Activated naive CD8-positive, alpha-beta T cell treated with anti-CD3 and anti-CD28 coated beads, Interleukin-2, amount 50 U/mL, for 16 hours (primary cell): Measurements from ENCODE around the gene DUSP28.
"Not testable (repeated sequence)": the region's sequence is repeated elsewhere in the genome, so short reads cannot be mapped to it uniquely, and the experiment has no call there.

Experiments used
- DNase-seq: peaks from one replicate; pipeline ENCODE4 v3.0.0-alpha.2; 2020; ENCODE audit warnings: low read depth, low spot score

Gene DUSP28, protein sequence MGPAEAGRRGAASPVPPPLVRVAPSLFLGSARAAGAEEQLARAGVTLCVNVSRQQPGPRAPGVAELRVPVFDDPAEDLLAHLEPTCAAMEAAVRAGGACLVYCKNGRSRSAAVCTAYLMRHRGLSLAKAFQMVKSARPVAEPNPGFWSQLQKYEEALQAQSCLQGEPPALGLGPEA

DNA sequence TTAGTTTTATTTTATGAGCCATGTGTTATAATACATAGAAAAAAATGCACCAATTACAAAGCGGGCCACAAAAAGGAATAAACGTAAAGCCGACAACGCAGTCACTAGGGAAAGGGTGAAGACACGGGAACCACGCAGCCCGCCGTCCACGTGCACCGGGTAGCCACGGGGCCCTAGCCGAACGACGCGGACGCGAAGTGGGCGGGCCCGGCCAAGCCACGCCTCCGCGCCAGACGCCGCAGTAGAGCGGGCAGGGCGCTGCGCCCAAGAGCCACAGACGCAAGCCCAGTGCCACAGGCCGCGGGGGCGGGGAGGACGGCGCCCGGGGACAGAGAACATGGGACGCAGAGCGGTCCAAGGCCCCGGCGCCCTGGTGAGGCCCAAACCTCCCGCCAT, at the start of gene DUSP28:
Gene DUSP28 (plus strand): TSS at position 274 of the 396 bp plus-strand sequence. CDS start 328 bp downstream, outside the sequence.
- DNase-seq = peak; percentile 76

DNA sequence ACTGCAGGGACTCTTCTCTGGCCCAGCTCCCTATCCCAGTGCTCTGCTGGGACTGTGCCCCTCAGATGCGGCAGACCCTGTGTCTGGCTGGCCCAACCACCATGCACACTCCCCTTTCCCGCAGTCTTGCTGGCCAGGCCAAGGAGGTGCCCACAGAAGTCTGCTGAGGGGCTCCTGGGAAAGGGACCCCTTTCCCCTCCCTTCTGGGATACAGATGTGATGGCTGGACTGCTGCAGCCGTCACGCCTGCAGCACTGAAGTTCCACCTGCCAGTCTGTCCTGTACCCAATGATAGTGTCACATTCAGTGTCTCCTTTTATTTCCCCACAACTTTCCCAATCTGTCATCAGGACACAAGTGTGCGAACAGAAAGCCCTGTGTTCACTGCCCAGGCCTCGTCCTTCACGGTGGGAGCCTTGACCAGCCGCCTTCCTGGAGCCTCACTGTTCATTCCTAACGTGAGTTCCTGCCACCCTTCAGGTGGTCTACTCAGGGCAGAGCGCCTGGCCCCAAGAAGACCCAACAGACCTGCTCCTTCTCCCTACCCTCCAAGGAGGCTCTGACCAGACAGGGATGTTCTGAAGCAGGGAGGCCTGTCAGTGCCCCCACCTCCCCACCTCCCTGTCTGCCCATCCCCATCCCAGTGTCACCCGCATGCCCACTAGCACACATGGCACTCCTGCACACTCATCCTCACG, 49.5 kb upstream of the DUSP28 start:
- no peak for DNase-seq

DNA sequence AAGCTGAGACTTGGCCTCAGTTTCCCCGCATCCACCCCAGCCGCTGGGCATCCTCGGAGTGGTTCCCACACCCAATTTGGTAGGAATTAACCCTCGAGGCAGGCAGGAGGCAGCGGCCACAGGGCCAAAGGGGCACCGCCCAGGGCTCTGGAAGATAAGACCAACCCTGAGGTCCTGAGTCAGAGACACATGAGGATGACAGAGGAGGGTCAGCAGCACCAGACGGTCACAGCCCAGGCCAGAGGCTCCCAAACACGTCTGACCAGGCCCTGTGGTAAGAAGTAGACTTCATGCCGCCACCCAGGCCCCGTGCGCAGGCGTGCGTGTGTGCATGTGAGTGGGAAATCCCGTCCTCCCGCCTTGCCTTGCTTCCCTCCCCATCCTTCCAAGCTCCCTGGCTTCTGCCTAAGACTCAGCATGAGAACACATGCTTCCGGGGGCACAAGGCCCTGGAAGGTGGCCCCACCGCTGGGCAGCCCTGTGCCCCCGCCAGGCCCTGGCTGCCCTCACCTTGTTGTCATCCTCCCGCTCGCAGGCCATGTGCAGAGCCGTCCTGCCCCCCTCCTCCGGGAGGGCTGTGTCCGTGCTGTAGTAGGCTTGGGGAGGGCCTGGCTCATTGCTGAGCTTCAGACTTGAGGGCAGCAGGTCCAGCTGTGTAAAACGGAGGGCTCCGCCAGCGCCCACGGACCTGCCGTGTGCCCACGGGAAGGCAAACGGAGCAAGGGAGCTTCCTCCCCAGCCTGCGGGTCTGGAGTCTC, 48.6 kb upstream of the DUSP28 start:
- DNase-seq = no peak

DNA sequence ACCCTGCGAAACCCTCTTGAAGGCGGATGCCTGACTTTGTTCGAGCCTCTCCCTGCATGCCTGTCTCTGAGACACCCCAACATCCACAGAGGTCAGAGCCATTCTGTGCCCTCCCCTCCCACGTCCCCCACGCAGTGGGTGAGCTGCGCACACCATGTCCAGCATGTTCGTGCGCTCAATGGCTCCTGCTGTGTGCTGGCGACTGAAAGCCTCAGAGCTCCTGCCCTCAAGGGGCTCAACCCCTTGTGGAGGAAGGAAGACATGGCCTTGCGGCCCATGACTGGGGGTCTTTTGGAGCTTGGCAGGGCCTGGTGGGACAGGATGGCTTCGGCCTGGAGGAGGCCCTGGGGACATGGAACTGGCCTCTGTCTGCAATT, 48.1 kb upstream of the DUSP28 start:
- DNase-seq = no peak

DNA sequence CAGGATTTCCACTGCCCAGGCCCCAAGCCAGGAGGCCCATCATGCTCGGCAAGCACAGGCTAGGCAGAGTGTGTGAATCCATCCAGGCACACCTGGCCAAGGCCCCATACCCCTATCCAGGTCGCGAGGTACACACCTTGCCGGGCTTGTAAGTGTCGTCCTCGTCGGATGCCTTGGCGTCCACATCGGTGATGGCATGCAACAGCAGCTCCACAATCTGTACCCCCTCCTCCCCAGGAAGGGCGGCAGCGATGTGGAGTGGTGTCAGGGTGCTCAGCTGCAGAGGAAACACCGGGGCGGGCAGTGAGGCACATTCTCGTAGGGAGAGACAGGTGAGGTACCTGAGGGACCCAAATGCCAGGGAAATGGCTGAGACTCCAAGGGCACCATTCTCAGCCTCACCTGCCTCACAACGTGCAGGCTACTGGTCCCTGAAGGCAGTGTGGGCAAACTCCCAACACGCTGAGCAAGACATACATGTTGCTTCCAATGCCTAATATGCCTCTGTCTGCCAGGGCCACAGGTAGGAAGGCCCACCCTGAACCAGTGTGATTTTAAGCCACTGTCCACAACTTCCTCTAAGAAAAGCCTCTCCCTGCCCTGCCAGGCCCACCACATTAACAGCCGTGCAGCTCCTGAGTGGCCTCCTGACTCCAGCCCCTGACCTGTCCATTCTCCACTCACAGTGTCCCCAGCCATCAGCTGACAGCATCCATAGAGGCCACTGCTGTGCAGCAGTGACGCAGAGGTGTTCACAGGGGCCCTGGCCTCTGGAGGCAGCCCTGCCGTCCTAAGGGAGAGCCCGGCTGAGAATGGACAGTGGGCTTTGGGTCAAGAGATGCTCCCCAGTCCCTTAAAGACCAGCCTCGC, 47.3 kb upstream of the DUSP28 start:
- no peak for DNase-seq

DNA sequence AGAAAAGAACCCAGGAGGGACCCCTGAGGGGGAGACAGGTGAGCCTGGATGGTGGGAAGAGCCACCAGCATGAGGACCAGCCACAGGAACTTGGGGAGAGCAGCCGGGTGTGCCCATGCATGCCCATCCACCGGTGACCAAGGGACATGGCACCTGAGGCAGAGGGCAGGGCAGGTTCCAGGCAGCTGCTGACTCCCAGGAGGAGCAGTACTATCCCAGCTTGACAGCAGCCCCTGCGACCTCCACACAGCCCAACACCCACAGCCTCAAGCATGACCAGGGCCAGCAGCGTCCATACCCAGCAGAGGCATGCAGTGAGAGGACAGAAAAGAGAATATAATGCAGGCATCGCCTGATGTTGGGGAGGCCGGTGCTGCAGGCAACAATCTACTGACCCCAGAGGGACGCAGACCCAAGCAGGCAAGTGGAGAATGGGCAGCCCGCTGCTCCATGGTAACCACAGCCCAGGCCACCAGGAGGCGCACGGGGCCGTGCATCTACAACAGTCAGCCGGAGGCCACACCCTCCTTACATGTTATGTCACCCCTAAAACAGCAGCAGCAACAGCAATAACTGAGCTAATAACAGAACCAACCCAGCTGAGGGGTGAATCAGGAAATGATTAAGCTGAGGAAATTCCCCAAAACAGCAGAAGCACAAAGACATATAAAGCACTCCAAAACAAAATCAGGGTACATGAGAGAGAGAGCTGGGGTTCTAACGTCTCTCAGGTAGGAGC, 46.4 kb upstream of the DUSP28 start:
- DNase-seq = peak; percentile 47

DNA sequence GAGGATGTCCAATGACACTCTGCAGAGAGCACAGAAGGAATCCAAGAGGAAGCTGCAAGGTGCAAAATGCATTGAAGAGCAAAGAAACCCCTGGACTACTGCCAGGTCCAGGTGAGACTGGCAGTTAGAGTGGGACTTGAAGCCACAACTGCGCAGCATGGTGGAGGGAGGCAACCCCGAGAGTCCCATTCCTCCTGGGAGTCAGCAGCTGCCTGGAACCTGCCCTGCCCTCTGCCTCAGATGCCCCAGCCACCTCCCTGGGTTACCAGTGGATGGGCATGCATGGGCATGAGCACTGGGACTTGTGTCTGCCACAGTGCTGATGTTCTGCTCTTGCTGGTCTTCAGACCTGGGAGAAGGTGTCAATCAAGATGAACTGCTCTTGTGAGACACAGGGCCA, 45.5 kb upstream of the DUSP28 start:
- no peak for DNase-seq

DNA sequence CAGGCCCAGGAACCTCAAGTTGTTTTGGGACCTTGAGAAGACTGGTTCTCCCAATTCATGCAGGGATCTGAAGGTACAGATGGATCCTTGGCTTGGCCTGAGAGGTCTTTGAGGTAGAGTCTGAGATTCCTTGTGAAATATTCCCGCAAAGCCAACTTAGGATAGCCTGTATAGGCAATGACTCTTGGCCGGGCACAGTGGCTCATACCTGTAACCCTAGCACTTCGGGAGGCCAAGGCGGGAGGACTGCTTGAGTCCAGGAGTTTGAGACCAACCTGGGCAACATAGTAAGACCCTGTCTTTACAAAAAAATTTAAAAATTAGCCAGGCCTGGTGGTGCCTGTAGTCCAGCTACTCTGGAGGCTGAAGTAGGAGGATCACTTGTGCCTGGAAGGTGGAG, 42.8 kb upstream of the DUSP28 start:
- DNase-seq = no peak

DNA sequence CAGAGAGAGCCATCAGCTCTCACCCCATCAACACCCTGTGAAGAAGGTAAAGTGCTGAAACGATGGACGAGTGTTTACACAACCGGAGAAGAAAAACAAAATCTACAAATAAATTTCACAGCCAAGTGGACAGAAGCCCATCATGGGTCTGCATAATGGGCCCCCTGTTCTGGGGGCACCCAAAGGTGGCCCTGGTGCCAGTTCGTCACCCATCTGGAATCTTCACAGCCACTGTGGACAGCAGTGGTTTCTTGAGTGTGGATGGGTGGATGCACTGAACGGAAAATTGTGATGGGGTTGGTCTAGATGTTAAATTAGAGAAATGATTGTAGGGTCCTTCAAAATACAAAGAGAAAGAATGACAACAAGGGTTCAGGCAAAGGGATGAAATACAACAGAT, 41.2 kb upstream of the DUSP28 start:
- no peak for DNase-seq

DNA sequence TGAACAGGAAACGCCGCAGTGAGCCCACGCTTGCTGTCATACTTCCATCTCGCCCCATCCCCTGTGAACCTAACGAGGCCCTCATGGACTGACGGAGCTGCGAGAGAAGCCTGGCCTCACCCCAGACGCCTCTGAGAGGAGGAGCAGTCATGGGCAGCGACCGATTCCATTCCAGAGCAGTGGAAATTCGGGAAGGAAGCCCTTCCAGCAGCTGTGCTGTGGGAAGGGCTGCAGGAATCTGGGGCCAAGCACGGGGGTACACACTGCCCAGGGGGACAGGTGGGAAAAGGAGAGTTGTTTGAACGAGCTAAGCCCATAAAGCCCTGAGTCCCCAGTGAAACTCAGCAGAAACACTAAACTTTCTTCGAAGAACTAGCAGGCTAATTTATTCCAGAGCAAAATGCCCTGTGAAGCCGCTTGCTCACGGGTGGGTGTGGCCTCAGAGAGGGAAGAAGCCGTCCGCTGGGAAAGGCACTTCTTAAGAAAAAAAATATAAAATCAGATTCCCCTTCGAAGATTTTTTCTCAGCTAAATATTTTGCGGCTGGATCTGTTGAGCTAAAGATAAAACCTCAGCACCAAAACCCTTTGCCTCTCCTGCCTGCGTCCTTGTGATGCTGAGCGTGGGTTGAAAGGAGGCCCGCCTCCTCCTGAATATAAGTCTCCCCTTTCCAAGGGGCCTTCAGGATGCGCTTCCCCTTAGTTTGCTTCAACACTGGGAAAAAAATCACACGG, 40.6 kb upstream of the DUSP28 start:
- DNase-seq = no peak

DNA sequence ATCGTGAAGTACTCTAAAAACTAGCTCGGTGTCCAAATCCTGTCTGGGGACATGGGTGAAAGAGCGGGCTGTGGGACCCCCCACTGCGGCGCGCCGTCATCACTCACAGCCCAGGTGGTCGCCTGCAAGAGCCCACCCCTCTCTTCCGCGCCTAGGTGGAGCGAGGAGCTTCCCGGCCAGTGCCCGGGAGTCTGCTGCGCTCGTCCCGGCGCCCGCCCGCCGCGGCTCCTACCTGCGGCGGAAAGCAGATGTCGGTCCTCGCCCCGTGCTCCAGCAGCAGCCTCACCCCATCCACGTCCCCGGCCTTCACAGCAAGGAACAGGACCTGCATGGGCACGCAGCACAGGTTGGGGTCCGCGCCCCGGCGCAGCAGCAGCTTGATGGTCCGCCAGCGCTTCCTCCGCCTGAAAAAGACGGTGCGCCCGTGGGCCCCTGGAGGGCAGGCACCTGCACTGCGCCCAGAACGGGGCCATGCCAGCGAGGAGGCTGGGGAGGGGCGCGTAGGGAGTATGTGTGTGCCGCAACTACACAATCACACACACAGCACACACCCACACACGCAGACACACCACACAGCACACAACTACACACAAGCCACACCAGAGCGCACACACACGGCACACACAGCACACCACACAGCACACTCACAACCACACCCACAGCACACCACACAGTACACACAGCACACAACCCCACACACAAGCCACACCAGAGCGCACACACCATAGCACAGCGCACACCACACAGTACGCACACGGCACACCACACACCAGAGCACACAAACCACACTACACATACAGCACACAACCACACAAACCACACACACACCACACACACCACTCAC, 39.8 kb upstream of the DUSP28 start:
- no peak for DNase-seq

DNA sequence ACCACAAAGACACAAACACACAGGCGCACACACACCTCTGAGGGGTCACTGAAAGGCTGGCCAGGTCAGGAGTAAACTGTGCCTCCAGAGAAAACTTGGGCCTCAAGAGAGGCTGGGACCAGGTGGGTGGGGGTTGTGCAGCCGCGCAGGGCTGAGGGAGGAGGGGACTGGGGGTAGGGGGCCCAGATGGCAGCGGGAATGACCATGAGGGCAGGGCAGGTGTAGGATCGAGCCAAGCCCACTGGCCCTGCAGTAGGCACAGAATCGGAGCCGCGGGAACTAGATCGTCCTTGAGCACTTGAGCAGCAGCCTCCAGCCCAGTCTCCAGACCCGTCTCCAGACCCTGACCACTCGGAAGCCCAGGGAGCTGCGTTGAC, 39.2 kb upstream of the DUSP28 start:
- no peak for DNase-seq

DNA sequence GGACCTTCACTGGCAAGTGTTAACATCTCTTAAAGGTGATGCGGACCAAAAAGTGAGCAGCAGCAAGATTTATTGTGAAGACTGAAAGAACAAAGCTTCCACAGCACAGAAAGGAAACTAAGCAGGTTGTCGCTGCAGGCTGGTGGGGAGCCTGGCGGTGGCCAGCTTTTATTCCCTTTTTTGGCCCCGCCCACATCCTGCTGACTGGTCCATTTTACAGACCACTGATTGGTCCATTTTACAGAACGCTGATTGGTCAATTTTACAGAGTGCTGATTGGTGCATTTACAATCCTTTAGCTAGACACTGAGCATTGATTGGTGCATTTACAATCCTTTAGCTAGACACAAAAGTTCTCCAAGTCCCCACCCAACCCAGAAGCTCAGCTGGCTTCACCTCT, 38.3 kb upstream of the DUSP28 start:
- DNase-seq = not testable (repeated sequence)

DNA sequence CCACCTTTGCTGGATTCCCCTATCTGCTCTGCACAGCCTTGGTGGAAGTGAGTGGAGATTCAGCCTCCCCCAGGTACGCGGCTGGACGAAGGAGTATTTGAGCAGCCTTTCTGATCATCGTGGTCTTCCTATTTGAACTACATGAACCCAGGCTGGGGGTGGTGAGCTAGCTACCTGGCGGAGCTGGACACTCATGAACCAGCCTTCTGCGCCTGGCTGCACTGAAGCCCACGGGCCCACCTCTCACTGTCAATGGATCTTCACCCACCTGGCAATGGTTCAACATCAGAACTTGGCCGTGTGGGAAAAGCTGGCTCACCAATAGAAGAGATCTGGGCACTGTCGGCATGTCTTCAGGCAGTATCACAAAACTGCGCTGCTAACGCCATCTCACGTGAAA, 37.8 kb upstream of the DUSP28 start:
- DNase-seq = no peak

DNA sequence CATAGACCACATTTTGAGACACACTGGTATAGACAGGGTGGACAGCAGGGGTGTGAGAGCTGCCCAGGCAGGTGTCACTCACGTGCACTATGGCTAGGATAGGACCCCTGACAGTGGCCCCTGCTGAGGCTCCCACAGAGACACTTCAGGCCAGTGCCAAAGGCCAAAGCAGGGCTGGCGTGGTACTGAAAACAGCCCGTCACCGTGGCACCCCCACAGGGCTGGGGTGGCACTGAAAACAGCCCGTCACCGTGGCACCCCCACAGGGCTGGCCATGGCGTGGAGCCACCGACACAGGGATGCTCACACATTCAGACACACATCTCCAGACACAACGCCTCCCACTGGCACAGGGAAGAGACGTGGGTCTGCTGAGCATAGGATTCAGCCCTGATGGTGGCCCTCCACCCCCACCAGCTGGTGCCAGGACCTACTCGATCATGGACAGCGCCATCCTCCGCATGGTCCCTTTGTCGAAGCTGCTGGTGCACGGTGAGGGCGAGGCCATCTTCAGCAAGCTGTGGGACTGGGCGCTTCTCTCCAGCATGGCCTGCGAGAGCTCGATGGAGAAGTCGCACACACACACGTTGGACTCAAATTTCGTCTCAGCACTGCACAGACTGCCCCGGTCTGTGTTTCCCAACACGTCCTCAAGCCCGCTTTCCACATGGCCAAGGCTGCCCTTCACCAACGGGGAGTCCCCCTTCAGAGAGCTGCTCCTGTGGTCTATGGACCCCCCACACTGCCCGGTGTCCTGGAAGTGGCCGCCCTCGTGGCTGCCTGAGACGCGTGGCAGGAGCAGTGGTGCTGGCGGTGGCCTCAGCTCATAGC, 36.5 kb upstream of the DUSP28 start:
- DNase-seq = no peak

DNA sequence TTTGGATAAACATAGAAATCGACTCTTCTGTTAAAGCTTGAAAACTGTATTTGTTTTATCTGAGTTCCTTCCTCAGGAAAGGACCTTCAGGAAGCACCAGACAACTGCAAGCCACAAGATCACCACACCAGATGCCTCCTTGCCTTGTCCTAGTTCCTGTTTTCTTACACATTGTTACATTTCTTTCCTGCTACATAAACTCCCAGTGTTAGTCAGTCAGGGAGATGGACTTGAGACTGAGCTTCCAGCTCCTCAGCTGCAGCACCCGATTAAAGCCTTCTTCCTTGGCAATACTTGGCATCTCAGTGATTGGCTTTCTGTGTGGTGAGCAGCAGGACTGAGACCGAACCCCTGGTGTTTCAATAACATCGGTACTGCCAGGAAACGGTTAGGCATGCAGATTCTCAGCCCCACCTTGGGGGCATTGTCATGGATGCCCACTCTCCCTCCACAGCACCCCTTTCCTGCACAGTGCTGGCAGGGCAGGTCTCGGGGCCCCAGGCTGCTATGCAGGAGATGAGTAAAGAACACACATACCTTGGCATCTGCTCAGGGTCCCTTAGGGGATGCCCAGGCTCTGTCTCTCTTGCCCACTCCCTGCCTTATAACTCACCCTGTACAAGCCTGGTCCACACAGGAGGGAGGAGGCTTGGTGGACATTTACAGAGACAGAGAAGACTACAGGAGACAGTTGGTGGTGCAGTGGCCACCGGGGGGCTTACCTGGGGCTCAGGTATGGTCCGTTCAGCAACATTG, 35.0 kb upstream of the DUSP28 start:
- DNase-seq = no peak

DNA sequence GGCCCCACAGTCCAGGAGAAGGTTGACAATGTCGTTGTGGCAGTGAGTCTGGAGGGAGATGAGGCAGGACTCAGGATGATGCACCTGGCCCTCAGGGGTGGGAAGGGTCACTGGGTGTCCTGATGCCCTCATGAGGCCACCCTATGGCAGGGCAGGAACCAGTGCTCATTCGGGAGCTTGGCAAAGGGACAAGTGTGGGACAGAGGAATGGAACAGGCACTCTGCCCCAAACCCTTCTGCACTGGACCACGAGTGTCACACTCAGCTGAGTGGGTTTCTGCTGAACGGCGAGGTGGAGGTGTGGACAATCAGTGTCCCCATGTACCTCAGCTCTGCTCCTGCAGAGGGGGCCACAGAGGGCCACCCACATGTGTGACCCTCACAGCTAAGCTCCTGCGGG, 34.4 kb upstream of the DUSP28 start:
- no peak for DNase-seq

DNA sequence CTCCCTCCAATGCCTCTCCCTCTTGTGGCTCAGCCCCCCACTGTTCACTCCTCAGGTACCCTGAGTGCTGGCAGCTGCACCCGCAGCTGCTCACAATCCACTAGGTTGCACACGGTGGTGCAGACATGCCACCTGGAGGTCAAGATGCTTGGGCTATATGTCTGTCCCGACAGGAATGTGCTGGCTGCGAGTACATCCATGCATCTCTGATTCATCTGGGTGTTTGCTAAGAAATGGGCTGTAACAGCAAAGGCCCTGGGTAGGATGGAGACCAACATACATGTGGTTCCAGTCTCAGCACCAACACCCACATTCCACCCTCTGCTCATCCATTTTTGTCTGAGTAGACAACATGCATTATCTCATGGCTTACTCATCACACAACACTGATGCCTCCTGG, 33.6 kb upstream of the DUSP28 start:
- DNase-seq = no peak
